NT2/D1 (cell line): ENCODE results near the gene PPP2R5C.

Experiments
- YY1 ChIP-seq: IDR thresholded peaks from 2 replicates; pipeline ENCODE4 v1.6.1; 2011; ENCODE audit not compliant: insufficient read length, insufficient read depth
- ZNF274 ChIP-seq: IDR thresholded peaks from 2 replicates; pipeline ENCODE4 v1.6.1; 2011; ENCODE audit warnings: mild to moderate bottlenecking, low read depth, low read length

DNA sequence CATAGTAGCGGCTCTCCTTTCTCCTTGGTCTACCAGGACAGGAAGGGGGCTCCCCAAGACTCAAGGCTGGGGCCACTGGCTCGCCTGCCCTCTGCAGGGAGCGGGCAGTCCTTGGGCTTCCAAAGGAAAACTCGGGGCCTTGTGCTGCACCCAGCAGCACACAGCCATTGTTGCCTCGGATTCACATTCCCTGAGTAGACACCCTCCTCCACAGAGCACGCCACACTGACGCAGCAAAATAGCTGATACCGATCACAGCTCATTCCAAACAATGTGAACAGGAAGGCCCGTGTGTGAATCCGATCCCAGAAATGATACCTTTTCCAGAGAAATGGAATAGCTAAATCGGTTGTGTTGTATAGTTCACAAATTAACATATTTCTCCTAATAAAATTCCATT is 137.8 kb downstream of the PPP2R5C start:
- no peak for TF ChIP-seq ZNF274
- no peak for TF ChIP-seq YY1
